Measurements from ENCODE around the gene DCBLD2. TPM values are rescaled to one million over a fixed set of nuclear protein-coding genes. Genes with fewer than 3 reads are reported as not detected.
A peak's percentile ranks its signal among the peaks of the same experiment; 100 is the strongest.

Gene DCBLD2
- total and polyA plus RNA-seq, 2 donors (not counting 3 experiments of a cell fraction or from before 2014, with no cell fraction given), result 28.7 to 77.3 TPM

GRCh38 chr3:98855806-98856400 lies 45.6 kb downstream of the DCBLD2 start:
- no peaks in the 10 kb centered on the region for H4K20me1 ChIP-seq (replicated peaks; ENCODE audit: control insufficient read depth, extremely low read depth, insufficient read depth, low read length)
- CTCF ChIA-PET, result interaction anchor here (0.6 to 2.2 kb wide), 6 partner anchors 10 to 1040 kb away, joined by 3 to 8 read pairs (median 4); no protein-coding TSS in a partner anchor
- H3K4me2 ChIP-seq (ENCODE audit: insufficient read depth, low read length), result peak overlapping the region; percentile 66

GRCh38 chr3:98848108-98848507 lies 53.4 kb downstream of the DCBLD2 start:
- POLR2A ChIA-PET, result no interaction called here
- CTCF ChIA-PET, result interaction anchor here (1.4 kb wide), 1 partner anchor 30 kb away, joined by 4 read pairs; no protein-coding TSS in a partner anchor
- H3K9ac ChIP-seq (replicated peaks; ENCODE audit: extremely low read depth, insufficient read depth, low read length), result no peak overlapping the region
- H3K9me1 ChIP-seq (replicated peaks; ENCODE audit: control insufficient read depth, extremely low read depth, insufficient read depth, low read length), result no peaks in the 10 kb centered on the region
- H3K9me3 ChIP-seq (replicated peaks; ENCODE audit: control insufficient read depth, insufficient read depth, low read length), result no peaks in the 10 kb centered on the region
- TF ChIP-seq, protein P1, sequence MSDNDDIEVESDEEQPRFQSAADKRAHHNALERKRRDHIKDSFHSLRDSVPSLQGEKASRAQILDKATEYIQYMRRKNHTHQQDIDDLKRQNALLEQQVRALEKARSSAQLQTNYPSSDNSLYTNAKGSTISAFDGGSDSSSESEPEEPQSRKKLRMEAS (IDR thresholded peaks at IDR 0.05; ENCODE audit: insufficient read depth, insufficient read length), result no peak
- TF ChIP-seq EZH2 (IDR thresholded peaks at IDR 0.05; ENCODE audit: borderline replicate concordance, low read depth, low read length, severe bottlenecking) (no peak), MYC (IDR thresholded peaks at IDR 0.05; ENCODE audit: low read depth, low read length) (no peak), POLR2AphosphoS5 (IDR thresholded peaks at IDR 0.05; ENCODE audit: insufficient read depth, low read depth, low read length) (no peak), GATA2 (IDR thresholded peaks at IDR 0.05; ENCODE audit: insufficient read depth, insufficient read length, low read depth, low read length) (no peak), POLR2A (IDR thresholded peaks at IDR 0.05; ENCODE audit: low read depth, low read length) (no peak), FOS (IDR thresholded peaks at IDR 0.05; ENCODE audit: borderline replicate concordance, insufficient read depth, low read length) (no peak), JUN (IDR thresholded peaks at IDR 0.05; ENCODE audit: borderline replicate concordance, insufficient read depth, insufficient read length, low read depth) (no peak), CTCF (IDR thresholded peaks at IDR 0.05; ENCODE audit: extremely low read depth in 1 of 2, insufficient read depth in 1 of 2, low read depth in 1 of 2, low read length in 2 of 2) (no peak)
- H3K27ac ChIP-seq (ENCODE audit: insufficient read depth, low read depth, low read length), result no peak overlapping the region
- H3K4me3 ChIP-seq (replicated peaks in 1 of 3; ENCODE audit: insufficient read depth in 1 of 3, low read depth in 1 of 3, low read length in 3 of 3), result no peak overlapping the region
- no peak overlapping the region for H2AFZ ChIP-seq (ENCODE audit: low read depth, low read length)
- H4K20me1 ChIP-seq (replicated peaks; ENCODE audit: control insufficient read depth, extremely low read depth, insufficient read depth, low read length), result no peaks in the 10 kb centered on the region
- DNase-seq (ENCODE audit: low read depth, low spot score) (no peak), FAIRE-seq (no peak)
- H3K4me2 ChIP-seq (ENCODE audit: insufficient read depth, low read length), result no peak overlapping the region
- H3K36me3 ChIP-seq (ENCODE audit: control insufficient read depth in 2 of 2, extremely low read depth in 1 of 2, insufficient read depth in 2 of 2, low read length in 2 of 2), result peaks cover 2 to 6% of the 10 kb centered on the region in 2 experiments
- no peaks in the 10 kb centered on the region for H3K27me3 ChIP-seq (ENCODE audit: control insufficient read depth in 2 of 2, insufficient read depth in 2 of 2, low read length in 2 of 2)
- intact Hi-C loops (cut with micrococcal nuclease) (no loop called here), dilution Hi-C loops (cut with MboI; ENCODE audit: extremely low pct_ligation_motif_present, low sequenced_read_pairs) (no loop called here)
- BruUV-seq (replicated peaks), result no TSS peak
- H3K79me2 ChIP-seq (ENCODE audit: control insufficient read depth, insufficient read depth, low read length), result peaks cover 52% of the 10 kb centered on the region
- no peaks in the 10 kb centered on the region for H3K4me1 ChIP-seq (ENCODE audit: control insufficient read depth, extremely low read depth, insufficient read depth, low read length)

More at GRCh38 chr3:98855806-98856400, 45.6 kb downstream of the DCBLD2 start:
- POLR2A ChIA-PET, result no interaction called here
- no peaks in the 10 kb centered on the region for H3K36me3 ChIP-seq (ENCODE audit: control insufficient read depth in 2 of 2, extremely low read depth in 1 of 2, insufficient read depth in 2 of 2, low read length in 2 of 2)
- no TSS peak for BruUV-seq (replicated peaks)
- H3K9me3 ChIP-seq (replicated peaks; ENCODE audit: control insufficient read depth, insufficient read depth, low read length), result no peaks in the 10 kb centered on the region
- no peak overlapping the region for H3K9ac ChIP-seq (replicated peaks; ENCODE audit: extremely low read depth, insufficient read depth, low read length)
- H3K4me3 ChIP-seq (replicated peaks in 1 of 3; ENCODE audit: insufficient read depth in 1 of 3, low read depth in 1 of 3, low read length in 3 of 3), result no peak overlapping the region
- H2AFZ ChIP-seq (ENCODE audit: low read depth, low read length), result no peak overlapping the region
- peak; percentile 84 for DNase-seq (ENCODE audit: low read depth, low spot score)
- intact Hi-C loops (cut with micrococcal nuclease) (no loop called here), dilution Hi-C loops (cut with MboI; ENCODE audit: extremely low pct_ligation_motif_present, low sequenced_read_pairs) (no loop called here)
- H3K27ac ChIP-seq (ENCODE audit: insufficient read depth, low read depth, low read length), result peak overlapping the region; percentile 22
- FAIRE-seq, result peak; percentile 55
- peaks cover 2% of the 10 kb centered on the region for H3K9me1 ChIP-seq (replicated peaks; ENCODE audit: control insufficient read depth, extremely low read depth, insufficient read depth, low read length)
- peak; percentile 71 for TF ChIP-seq JUN (IDR thresholded peaks at IDR 0.05; ENCODE audit: borderline replicate concordance, insufficient read depth, insufficient read length, low read depth)
- TF ChIP-seq FOS (IDR thresholded peaks at IDR 0.05; ENCODE audit: borderline replicate concordance, insufficient read depth, low read length), result peak; percentile 78
- TF ChIP-seq POLR2A (IDR thresholded peaks at IDR 0.05; ENCODE audit: low read depth, low read length), result no peak
- no peak for TF ChIP-seq POLR2AphosphoS5 (IDR thresholded peaks at IDR 0.05; ENCODE audit: insufficient read depth, low read depth, low read length)
- TF ChIP-seq, protein P1 (IDR thresholded peaks at IDR 0.05; ENCODE audit: insufficient read depth, insufficient read length), result no peak
- H3K79me2 ChIP-seq (ENCODE audit: control insufficient read depth, insufficient read depth, low read length), result peaks cover 58% of the 10 kb centered on the region
- peaks cover 13% of the 10 kb centered on the region for H3K4me1 ChIP-seq (ENCODE audit: control insufficient read depth, extremely low read depth, insufficient read depth, low read length)
- H3K27me3 ChIP-seq (ENCODE audit: control insufficient read depth in 2 of 2, insufficient read depth in 2 of 2, low read length in 2 of 2), result no peaks in the 10 kb centered on the region
